Activated CD4-positive, alpha-beta memory T cell treated with anti-CD3 and anti-CD28 coated beads for 36 hours (primary cell): ENCODE measurements around the gene KSR1. TPM values are rescaled to one million over a fixed set of nuclear protein-coding genes. Genes with fewer than 3 reads are reported as not detected.
"Not testable (repeated sequence)": the region's sequence is repeated elsewhere in the genome, so short reads cannot be mapped to it uniquely, and the experiment has no call there.

ENCODE experiments used
- CTCF ChIA-PET: fragments of 350-600 bp; sonication (Branson Sonifier 250); formaldehyde crosslinking; loops from one replicate; lab custom pipeline; 2021; ENCODE audit warnings: antibody characterized with exemption, inconsistent platforms; lab: Charles Lee
- POLR2A ChIA-PET: fragments of 350-600 bp; sonication (Branson Sonifier 250); formaldehyde crosslinking; loops from one replicate; lab custom pipeline; 2021; ENCODE audit warnings: antibody characterized with exemption; lab: Charles Lee
- DNase-seq: peaks from one replicate; pipeline ENCODE4 v3.0.0-alpha.2; 2020
- H3K27ac Mint-ChIP-seq: one replicate; pipeline ENCODE4 v1.8.0; 2021; ENCODE audit warnings: mixed read lengths
- H3K27me3 Mint-ChIP-seq: one replicate; pipeline ENCODE4 v1.8.0; 2021; ENCODE audit warnings: mixed read lengths
- H3K36me3 Mint-ChIP-seq: one replicate; pipeline ENCODE4 v1.8.0; 2021; ENCODE audit warnings: mixed read lengths
- H3K4me1 Mint-ChIP-seq: one replicate; pipeline ENCODE4 v1.8.0; 2021; ENCODE audit warnings: low read depth, mixed read lengths
- H3K4me3 Mint-ChIP-seq: one replicate; pipeline ENCODE4 v1.8.0; 2021; ENCODE audit warnings: mild to moderate bottlenecking, mixed read lengths
- H3K9me3 Mint-ChIP-seq: one replicate; pipeline ENCODE4 v1.8.0; 2021; ENCODE audit warnings: mixed read lengths
- intact Hi-C: fragments of 100-400 bp; cut with micrococcal nuclease; formaldehyde crosslinking; loops from one replicate; pipeline ENCODE4 v1.15.1; 2023
- total RNA-seq, 2 experiments: library from RNA; stranded (reverse); gene quantifications; one replicate each; pipeline ENCODE4 v1.2.3, GENCODE V29; 2021

KSR1 gene
- 10 to 100 TPM; 55.0 to 60.8 TPM for total RNA-seq

DNA sequence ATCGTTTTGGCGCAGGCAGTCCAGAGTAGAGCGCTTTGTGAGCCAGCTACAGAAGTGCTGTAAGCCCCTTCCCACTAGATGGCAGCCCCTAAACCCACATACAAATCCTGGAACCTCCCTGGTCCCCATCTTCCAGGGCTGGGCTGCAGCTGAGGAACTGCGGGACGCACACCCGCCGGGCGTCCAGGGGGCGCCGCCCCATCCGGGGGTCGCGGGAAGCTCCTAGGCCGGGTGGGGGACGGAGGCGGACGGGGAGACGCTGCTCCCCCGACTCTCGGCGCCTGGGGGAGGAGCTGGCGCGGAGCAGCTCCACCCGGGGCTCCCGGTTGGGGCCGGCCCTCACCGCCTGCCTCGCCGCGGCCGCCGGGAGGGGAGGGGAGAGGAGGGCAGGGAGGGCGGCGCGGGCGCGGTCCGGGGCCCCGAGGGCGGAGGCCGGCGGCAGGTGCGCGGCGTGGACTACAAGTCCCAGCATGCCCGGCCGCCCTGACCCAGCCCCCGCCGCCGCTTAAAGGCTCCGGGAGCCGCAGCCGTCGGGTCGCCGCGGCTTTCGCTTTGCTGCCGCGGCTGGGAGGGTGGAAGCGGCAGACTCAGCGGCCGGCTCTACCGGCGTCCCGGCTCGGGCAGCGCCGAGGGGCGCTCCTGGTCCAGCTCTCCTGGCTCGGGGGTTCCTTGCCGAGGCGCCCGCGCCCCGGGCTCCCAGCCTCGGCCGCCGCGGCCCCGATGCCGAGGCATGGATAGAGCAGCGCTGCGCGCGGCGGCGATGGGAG is at the start of gene KSR1:
KSR1 (plus strand) TSS at position 535 of the 767 bp plus-strand sequence; CDS start at position 731, 196 bp downstream.
- CTCF ChIA-PET: interaction anchor here (0.9 to 7.6 kb wide), 16 partner anchors 9 to 219 kb away, joined by 3 to 56 read pairs (median 5); no protein-coding TSS in a partner anchor
- peak within 1 kb of the TSS; percentile 92 for H3K4me3 Mint-ChIP-seq
- peaks cover 3% of the 10 kb centered on the region for H3K36me3 Mint-ChIP-seq
- DNase-seq: peak; percentile 88
- H3K9me3 Mint-ChIP-seq: no peaks in the 10 kb centered on the region
- H3K27me3 Mint-ChIP-seq: no peaks in the 10 kb centered on the region
- intact Hi-C loops: loop anchor here (1.0 to 5.0 kb wide), 4 partner anchors 10 to 145 kb away; no protein-coding TSS in a partner anchor
- peaks cover 40% of the 10 kb centered on the region for H3K4me1 Mint-ChIP-seq
- peak within 1 kb of the TSS; percentile 80 for H3K27ac Mint-ChIP-seq
- POLR2A ChIA-PET: interaction anchor here (0.9 to 3.7 kb wide), 7 partner anchors 10 to 161 kb away, joined by 3 to 26 read pairs (median 6); no protein-coding TSS in a partner anchor

DNA sequence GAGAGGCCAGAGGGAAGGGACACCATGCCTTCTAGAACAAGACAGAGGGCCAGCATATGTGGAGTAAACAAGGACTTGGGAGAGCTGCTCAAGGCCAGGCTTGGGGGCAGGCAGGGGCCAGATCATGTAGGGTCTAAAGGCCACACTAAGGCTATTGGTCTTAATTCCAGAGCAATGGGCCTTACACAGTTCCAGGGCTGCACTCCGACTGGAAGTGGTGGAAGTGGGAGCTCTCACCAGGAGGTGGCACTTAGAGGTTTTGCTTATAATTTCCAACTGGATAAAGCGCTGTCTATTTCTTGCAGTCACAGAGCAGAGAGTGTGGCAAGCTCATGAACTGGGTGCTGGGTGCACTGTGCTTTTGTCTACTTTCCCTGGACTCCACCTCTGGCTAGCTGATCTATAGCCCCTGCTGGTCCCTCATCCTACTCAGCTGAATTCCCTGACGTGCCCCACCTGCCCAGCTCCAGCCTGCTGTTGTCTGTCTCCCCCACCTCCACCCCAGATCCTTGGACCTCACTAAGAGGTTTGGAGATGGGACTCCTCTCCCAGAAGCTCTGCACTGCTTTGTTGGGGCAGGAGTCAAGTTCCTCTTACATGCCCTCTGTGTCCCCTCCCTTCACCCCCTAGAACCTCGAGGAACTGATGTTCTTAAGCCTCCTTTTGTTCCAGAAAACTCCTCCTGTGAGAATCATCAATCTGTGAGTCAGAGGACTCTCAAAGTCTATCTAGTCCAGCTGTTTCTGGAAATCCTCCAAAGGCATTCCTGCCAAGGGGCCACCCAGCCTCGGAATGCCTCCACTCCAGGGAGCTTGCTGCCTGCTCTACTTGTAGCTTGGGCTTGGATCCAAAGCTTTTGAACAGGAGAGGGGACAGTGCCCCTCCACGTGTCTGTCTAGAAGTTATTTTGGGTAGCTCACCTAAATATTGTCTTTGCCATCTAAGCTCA is 48.1 kb upstream of the KSR1 start:
- CTCF ChIA-PET: interaction anchor here (0.9 to 3.6 kb wide), 6 partner anchors 10 to 192 kb away, joined by 3 to 20 read pairs (median 4); no protein-coding TSS in a partner anchor
- no peak overlapping the region for H3K4me3 Mint-ChIP-seq

DNA sequence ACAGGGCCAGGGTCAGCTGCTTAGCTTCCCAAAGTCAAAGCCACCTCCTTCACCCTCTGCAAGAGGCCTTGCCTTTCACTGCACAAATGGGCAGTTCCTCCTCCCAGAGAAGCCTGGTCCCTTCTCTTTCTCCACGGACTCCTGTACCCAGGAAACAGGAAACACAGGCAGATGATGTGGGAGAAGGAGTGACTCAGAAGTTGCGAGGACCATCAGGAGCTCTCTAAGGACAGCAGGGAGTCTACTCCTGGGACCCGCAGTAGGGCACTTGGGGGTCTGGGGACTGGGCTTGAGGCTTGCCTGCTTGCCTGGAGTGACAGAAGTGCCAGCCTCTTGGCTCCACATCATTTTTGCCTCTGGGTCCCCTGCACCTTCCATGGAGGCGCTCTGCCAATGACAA is 47.4 kb upstream of the KSR1 start:
- intact Hi-C loops: no loop called here
- Mint-ChIP-seq H3K27ac (no peak overlapping the region), H3K27me3 (no peaks in the 10 kb centered on the region), H3K9me3 (no peaks in the 10 kb centered on the region), H3K4me1 (no peaks in the 10 kb centered on the region), H3K36me3 (no peaks in the 10 kb centered on the region), H3K4me3 (no peak overlapping the region)
- POLR2A ChIA-PET: no interaction called here
- DNase-seq: no peak
- CTCF ChIA-PET: interaction anchor here (0.9 to 3.6 kb wide), 3 partner anchors 28 to 191 kb away, joined by 3 to 20 read pairs (median 6); no protein-coding TSS in a partner anchor

More for the DNA sequence above, 48.1 kb upstream of the KSR1 start:
- no peaks in the 10 kb centered on the region for H3K36me3 Mint-ChIP-seq
- intact Hi-C loops: no loop called here
- DNase-seq: no peak
- H3K4me1 Mint-ChIP-seq: no peaks in the 10 kb centered on the region
- POLR2A ChIA-PET: no interaction called here
- no peaks in the 10 kb centered on the region for H3K9me3 Mint-ChIP-seq
- H3K27ac Mint-ChIP-seq: no peak overlapping the region
- H3K27me3 Mint-ChIP-seq: no peaks in the 10 kb centered on the region

DNA sequence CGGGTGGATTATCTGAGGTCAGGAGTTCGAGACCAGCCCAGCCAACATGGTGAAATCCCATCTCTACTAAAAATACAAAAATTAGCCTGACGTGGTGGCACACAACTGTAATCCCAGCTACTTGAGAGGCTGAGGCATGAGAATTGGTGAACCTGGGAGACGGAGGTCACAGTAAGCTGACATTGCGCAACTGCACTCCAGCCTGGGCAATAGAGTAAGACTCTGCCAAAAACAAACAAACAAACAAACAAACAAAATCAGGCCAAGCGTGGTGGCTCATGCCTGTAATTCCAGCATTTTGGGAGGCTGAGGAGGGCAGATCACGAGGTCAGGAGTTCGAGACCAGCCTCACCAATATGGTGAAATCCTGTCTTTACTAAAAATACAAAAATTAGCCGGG is 44.1 kb upstream of the KSR1 start:
- H3K36me3 Mint-ChIP-seq, H3K4me3 Mint-ChIP-seq, intact Hi-C loops, POLR2A ChIA-PET, H3K27ac Mint-ChIP-seq, H3K9me3 Mint-ChIP-seq, H3K27me3 Mint-ChIP-seq, DNase-seq, H3K4me1 Mint-ChIP-seq: not testable (repeated sequence)
- CTCF ChIA-PET: interaction anchor here (1.7 kb wide), 1 partner anchor 187 kb away, joined by 5 read pairs; no protein-coding TSS in a partner anchor

DNA sequence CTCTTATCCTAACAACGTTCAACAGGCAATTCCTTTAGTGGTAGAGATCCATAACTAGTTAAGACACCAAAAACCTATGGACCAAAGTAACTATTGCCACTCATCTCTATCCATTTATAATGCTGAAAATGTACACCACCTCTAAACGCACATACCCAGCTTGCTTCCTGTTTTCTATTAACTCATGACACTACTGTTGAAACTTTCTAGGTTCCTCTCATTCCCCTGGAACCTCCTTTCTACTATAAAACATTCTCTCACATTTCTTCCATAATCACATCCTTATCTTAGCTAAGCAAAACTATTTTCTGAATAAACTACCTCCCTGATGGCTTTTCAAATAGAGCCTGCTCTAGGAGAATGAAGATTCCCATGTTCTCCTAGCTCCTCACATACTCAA is 42.9 kb upstream of the KSR1 start:
- H3K9me3 Mint-ChIP-seq: no peaks in the 10 kb centered on the region
- H3K27me3 Mint-ChIP-seq: no peaks in the 10 kb centered on the region
- DNase-seq: no peak
- ChIA-PET POLR2A (interaction anchor here (1.1 kb wide), 1 partner anchor 383 kb away, joined by 3 read pairs; no protein-coding TSS in a partner anchor), CTCF (interaction anchor here (0.7 to 2.2 kb wide), 5 partner anchors 22 to 189 kb away, joined by 3 to 8 read pairs (median 4); no protein-coding TSS in a partner anchor)
- no peak overlapping the region for H3K27ac Mint-ChIP-seq
- H3K36me3 Mint-ChIP-seq: no peaks in the 10 kb centered on the region
- no peak overlapping the region for H3K4me3 Mint-ChIP-seq
- H3K4me1 Mint-ChIP-seq: no peaks in the 10 kb centered on the region
- intact Hi-C loops: no loop called here

DNA sequence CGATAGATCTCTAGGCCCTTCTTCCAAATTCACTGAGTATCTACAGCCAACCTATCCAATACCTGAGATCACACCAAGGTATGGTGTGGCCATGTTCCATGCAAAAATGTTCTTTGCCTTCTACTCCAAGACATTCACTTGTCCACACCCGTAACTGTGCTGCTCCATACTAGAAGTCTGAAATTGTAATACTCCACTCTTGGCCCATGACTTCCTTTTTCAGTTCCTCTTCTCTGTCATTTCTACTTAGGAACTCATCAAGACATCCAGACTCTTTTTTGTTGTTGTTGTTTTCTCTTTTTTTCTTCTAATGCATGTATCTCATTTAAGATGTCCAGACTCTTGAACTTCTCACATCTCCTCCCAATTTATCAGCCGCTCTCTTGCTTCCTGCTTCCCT is 42.5 kb upstream of the KSR1 start:
- intact Hi-C loops: no loop called here
- POLR2A ChIA-PET: interaction anchor here (1.1 kb wide), 1 partner anchor 382 kb away, joined by 3 read pairs; no protein-coding TSS in a partner anchor
- CTCF ChIA-PET: interaction anchor here (0.9 to 2.2 kb wide), 5 partner anchors 23 to 189 kb away, joined by 3 to 8 read pairs (median 5); no protein-coding TSS in a partner anchor
- H3K9me3 Mint-ChIP-seq: no peaks in the 10 kb centered on the region
- no peak overlapping the region for H3K4me3 Mint-ChIP-seq
- DNase-seq: no peak
- H3K4me1 Mint-ChIP-seq: no peaks in the 10 kb centered on the region
- no peaks in the 10 kb centered on the region for H3K27me3 Mint-ChIP-seq
- no peaks in the 10 kb centered on the region for H3K36me3 Mint-ChIP-seq
- no peak overlapping the region for H3K27ac Mint-ChIP-seq

DNA sequence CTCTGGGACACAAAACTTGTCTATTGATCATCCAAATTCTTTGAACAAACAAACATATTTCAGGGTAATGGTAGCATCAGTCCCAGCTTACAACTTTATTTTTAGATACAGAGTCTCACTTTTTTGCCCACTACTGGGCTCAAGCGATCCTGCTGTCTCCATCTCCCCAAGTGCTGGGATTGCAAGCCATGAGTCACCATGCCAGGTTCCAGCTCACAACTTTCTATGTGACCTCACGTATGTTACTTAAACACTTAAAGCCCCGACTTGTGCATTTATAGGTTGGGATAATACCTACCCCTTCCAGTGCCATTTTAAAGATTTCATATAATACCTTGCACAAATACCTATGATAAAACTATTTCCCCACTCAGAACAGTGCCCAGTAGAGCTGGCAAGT is 42.0 kb upstream of the KSR1 start:
- no peaks in the 10 kb centered on the region for H3K36me3 Mint-ChIP-seq
- CTCF ChIA-PET: interaction anchor here (0.6 to 2.2 kb wide), 3 partner anchors 32 to 188 kb away, joined by 3 to 8 read pairs (median 7); no protein-coding TSS in a partner anchor
- no peaks in the 10 kb centered on the region for H3K9me3 Mint-ChIP-seq
- H3K4me1 Mint-ChIP-seq: no peaks in the 10 kb centered on the region
- DNase-seq: no peak
- intact Hi-C loops: no loop called here
- H3K27ac Mint-ChIP-seq: no peak overlapping the region
- H3K4me3 Mint-ChIP-seq: no peak overlapping the region
- POLR2A ChIA-PET: no interaction called here
- H3K27me3 Mint-ChIP-seq: no peaks in the 10 kb centered on the region

DNA sequence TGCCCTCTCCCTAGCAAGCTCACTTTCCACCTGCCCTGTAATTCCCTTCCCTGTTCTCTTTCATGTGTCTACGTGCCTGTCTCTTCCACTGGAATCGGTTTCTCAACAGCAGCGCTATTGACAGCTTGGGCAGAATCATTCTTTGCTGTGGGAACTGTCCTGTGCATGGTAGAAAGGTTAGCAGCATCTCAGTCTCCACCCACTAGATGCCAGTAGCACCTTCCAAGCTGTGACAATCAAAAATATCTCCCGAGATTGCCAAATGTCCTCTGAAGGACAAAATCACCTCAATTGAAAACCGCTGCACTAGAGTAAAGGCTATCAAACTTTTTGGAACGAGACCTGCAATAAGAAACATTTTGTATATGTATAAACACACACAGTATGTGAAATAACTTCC is 41.6 kb upstream of the KSR1 start:
- ChIA-PET CTCF (interaction anchor here (0.6 to 2.2 kb wide), 3 partner anchors 33 to 188 kb away, joined by 3 to 8 read pairs (median 7); no protein-coding TSS in a partner anchor), POLR2A (no interaction called here)
- Mint-ChIP-seq H3K4me1 (no peaks in the 10 kb centered on the region), H3K36me3 (no peaks in the 10 kb centered on the region), H3K27ac (no peak overlapping the region), H3K27me3 (no peaks in the 10 kb centered on the region), H3K9me3 (no peaks in the 10 kb centered on the region), H3K4me3 (no peak overlapping the region)
- DNase-seq: no peak
- intact Hi-C loops: no loop called here

DNA sequence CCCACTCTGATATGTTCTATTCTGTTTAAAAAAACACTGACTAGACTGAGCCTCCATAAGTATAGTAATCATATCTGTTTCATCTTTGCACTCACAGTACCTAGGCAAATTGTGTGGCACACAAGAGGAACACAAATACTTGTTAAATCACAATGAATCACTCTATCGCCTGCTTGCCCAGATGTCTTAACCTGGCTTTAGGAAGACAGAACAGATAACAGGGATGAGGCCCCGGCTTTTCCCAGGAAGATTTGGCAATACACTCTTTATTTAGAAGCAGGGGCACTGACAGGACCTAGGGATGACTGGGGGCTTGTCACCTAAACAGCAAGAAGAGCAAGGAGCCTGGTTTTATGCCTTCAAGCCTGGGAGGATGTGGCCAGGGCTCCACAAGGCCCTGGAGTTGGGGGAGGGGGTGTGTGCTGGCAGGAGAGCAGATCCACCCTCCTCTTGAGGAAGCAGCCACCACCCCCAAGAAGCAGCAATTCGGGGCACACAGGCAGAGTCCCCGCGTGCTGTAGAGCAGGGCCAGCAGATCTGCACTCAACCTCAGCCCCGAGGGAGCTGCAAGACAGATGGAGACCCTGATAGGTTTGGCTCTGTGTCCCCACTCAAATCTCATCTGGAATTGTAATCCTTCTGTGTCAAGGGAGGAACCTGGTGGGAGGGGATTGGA is 41.0 kb upstream of the KSR1 start:
- H3K4me1 Mint-ChIP-seq: no peaks in the 10 kb centered on the region
- no peaks in the 10 kb centered on the region for H3K36me3 Mint-ChIP-seq
- no peak for DNase-seq
- POLR2A ChIA-PET: no interaction called here
- intact Hi-C loops: no loop called here
- H3K4me3 Mint-ChIP-seq: no peak overlapping the region
- no peaks in the 10 kb centered on the region for H3K27me3 Mint-ChIP-seq
- H3K27ac Mint-ChIP-seq: no peak overlapping the region
- H3K9me3 Mint-ChIP-seq: no peaks in the 10 kb centered on the region
- CTCF ChIA-PET: no interaction called here

DNA sequence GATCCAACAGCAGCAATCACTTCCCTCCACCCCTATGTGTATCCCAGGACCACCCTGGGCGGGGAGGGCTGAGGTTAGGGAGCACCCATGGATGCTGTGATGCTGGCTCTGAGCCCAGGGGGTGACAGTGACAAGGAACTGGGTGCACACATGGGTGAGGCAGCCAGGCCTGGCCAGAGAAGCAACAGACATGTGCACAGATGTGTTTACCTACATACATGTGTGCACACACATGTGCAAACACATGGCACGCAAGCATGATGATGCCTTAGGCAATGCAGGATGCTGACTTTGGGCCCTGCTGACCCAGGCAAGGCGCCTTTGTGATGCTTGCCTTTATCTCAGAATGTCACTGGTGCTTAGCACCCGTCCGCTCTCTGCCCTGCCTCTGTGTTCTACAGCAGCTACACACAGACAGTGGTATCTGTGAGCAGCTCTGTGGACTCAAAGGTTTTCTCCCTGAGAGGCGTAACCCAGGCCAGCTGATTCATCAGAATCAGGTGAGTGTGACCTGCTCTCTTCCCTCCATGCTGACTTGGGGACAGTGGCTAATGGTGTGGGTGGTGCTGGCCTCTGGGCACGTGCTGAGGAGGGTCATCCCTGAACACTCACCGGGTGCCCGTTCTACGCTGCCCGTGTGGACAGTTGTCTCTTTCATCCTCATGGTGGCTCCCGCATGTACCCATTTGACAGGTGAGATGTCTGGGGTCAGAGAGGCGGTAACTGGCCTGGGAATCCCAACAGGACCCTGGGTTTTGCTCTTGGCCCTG is 38.5 kb upstream of the KSR1 start:
- POLR2A ChIA-PET: no interaction called here
- H3K36me3 Mint-ChIP-seq: no peaks in the 10 kb centered on the region
- no peaks in the 10 kb centered on the region for H3K27me3 Mint-ChIP-seq
- intact Hi-C loops: no loop called here
- H3K27ac Mint-ChIP-seq: no peak overlapping the region
- CTCF ChIA-PET: no interaction called here
- H3K9me3 Mint-ChIP-seq: no peaks in the 10 kb centered on the region
- no peaks in the 10 kb centered on the region for H3K4me1 Mint-ChIP-seq
- H3K4me3 Mint-ChIP-seq: no peak overlapping the region
- no peak for DNase-seq

DNA sequence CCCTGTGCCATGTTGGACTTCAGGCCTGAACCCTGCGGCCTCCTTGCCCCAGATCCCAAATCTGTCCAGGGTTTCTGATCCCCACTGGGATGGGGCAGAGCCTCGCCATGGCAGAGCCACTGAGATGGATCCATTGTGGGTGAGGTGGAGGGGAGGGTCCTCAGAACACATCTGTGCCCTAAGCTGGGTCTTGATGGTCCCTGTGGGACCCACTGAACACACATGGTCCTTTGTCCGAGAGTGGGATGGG is 38.0 kb upstream of the KSR1 start:
- Mint-ChIP-seq H3K27ac (no peak overlapping the region), H3K36me3 (no peaks in the 10 kb centered on the region), H3K4me1 (no peaks in the 10 kb centered on the region), H3K4me3 (no peak overlapping the region), H3K9me3 (no peaks in the 10 kb centered on the region), H3K27me3 (no peaks in the 10 kb centered on the region)
- ChIA-PET POLR2A (no interaction called here), CTCF (no interaction called here)
- DNase-seq: no peak
- intact Hi-C loops: no loop called here
